K562 (cell line): Measurements from ENCODE around the gene TSC22D3. TPM values are rescaled to one million over a fixed set of nuclear protein-coding genes. Genes with fewer than 3 reads are reported as not detected.
A peak's percentile ranks its signal among the peaks of the same experiment; 100 is the strongest.

Experiments used
- ATF1 ChIP-seq, 2 experiments: fragments of 450-650 bp in 1 of 2; IDR thresholded peaks; 2 replicates each; pipeline ENCODE4 v1.6.1; 2016; ENCODE audit warnings: missing compliant biosample characterization in 1 of 2, missing genetic modification characterization in 1 of 2
- CREB1 ChIP-seq, 2 experiments: sonication (generic) in 1 of 2; formaldehyde crosslinking in 1 of 2; IDR thresholded peaks; 2 replicates each; pipeline versions ENCODE4 v1.6.1 to v1.8.0; 2012 to 2022; ENCODE audit warnings: inconsistent platforms in 1 of 2, mild to moderate bottlenecking in 1 of 2, missing genetic modification reagents in 1 of 2, moderate library complexity in 1 of 2
- EGR1 ChIP-seq: fragments of 450-650 bp; conservative IDR thresholded peaks from 2 replicates; pipeline ENCODE4 v1.6.1; 2017; ENCODE audit warnings: mild to moderate bottlenecking
- PHB2 ChIP-seq: fragments of 450-650 bp; IDR thresholded peaks from 2 replicates; pipeline ENCODE4 v1.6.1; 2017; ENCODE audit warnings: low read depth
- RBM39 ChIP-seq: fragments of 200-400 bp; formaldehyde crosslinking; optimal IDR thresholded peaks from 2 replicates; pipeline ENCODE3; 2018; ENCODE audit warnings: low read depth, low read length
- THRAP3 ChIP-seq: fragments of 450-650 bp; IDR thresholded peaks from 2 replicates; pipeline ENCODE4 v1.6.1; 2016; ENCODE audit warnings: mild to moderate bottlenecking, inconsistent platforms, borderline replicate concordance
- ZNF551 ChIP-seq: fragments of 250-450 bp; sonication (Bioruptor Pico); IDR thresholded peaks from 2 replicates; pipeline ENCODE4 v1.5.0; 2021; ENCODE audit warnings: mild to moderate bottlenecking, moderate library complexity
- polyA plus RNA-seq, 8 experiments: library from polyadenylated mRNA; depleted of rRNA in 4 of 8; stranded (reverse) in 5 of 8; unstranded in 3 of 8; fragments of >200 nt; fragmentation: Nextera tagmentation in 2 of 8; fragmentation: Illumina TruSeq in 1 of 8; extraction: Ambion mirVana in 2 of 8; extraction: Trizol in 1 of 8; gene quantifications; 2 replicates each; pipeline versions ENCODE4 v1.2.1 to v1.2.3, GENCODE V29; 2011 to 2014; ENCODE audit warnings: inconsistent platforms in 1 of 8, missing spikeins in 1 of 8
- total RNA-seq, 7 experiments: library from RNA; depleted of rRNA in 6 of 7; stranded (reverse); fragments of >200 nt in 6 of 7; fragmentation: Illumina TruSeq in 2 of 7; extraction: Trizol in 2 of 7; gene quantifications; 2 replicates each; pipeline versions ENCODE4 v1.2.1 to v1.2.3, GENCODE V29; 2011 to 2021; ENCODE audit warnings: low replicate concordance in 1 of 7
- TF ChIP-seq, protein P1 (sequence below), 3 experiments: IDR thresholded peaks in 2 of 3; conservative IDR thresholded peaks in 1 of 3; 2 replicates each; pipeline ENCODE4 v1.5.1; 2011 to 2012; ENCODE audit warnings: low read length in 3 of 3, mild to moderate bottlenecking in 3 of 3, control low read depth in 2 of 3, improper control_type of control experiment in 1 of 3, inconsistent platforms in 1 of 3, low read depth in 1 of 3, mixed read lengths in 1 of 3, moderate library complexity in 1 of 3; ENCODE audit not compliant: insufficient read depth in 2 of 3
- TF ChIP-seq, protein P2 (sequence below): sonication (generic); IDR thresholded peaks from 2 replicates; pipeline ENCODE4 v1.6.1; 2016
- TF ChIP-seq, protein P3 (sequence below): fragments of 450-650 bp; IDR thresholded peaks from 2 replicates; pipeline ENCODE4 v1.6.1; 2018; ENCODE audit not compliant: partially characterized antibody
- TF ChIP-seq, protein P4 (sequence below): fragments of 200-800 bp; sonication (Bioruptor generic); IDR thresholded peaks from 2 replicates; pipeline ENCODE4 v1.6.1; 2017; ENCODE audit warnings: missing genetic modification characterization, missing compliant biosample characterization

The TSC22D3 gene
- total and polyA plus RNA-seq, 9 of the 15 experiments (the other 6 are each of a cell fraction or from before 2014, with no cell fraction given), result 0.48 to 3.0 (median 0.87) TPM

DNA sequence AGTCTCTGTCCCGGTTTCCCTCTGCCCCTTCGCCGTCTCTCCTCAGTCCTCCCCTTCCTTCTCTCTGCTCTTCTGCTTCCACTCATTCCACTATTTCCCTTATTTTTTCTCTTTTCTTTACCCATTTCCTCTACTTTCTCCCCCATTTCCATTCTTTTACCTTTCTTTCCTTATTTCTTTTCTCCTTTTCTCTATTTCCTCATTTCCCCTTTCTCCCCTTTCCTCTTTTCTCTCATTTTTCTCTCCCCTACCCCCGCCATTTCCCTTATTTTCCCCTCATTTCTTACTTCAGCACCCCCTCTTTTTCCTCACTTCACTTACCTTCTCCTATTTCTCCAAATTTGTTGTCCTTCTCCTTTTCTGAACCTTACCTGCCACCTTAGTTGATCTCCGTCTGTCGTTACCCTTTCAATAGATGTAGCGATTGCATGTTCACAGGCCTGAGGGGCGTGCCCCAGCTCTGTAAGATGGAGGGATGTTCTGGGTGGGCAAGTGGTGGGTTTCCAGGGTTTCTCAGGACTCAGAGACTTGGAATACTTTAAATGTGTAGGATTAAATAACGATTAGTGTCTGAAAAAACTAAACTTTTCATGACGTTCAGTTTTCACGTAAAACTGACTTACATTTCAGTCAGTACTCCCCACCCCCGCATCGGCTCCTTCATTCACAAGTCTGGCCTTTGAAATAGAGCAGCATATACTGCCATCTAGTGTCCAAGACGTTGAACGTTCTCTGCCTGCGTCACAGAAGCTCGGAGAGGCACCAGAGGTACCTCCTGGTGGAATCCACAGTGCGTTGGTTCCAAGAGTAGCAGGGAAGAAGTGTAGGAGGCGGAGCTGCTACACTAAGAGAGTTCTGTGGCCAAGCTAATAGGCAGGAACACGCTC lies 1.3 kb upstream of the TSC22D3 start (continued):
- TF ChIP-seq, protein P1, sequence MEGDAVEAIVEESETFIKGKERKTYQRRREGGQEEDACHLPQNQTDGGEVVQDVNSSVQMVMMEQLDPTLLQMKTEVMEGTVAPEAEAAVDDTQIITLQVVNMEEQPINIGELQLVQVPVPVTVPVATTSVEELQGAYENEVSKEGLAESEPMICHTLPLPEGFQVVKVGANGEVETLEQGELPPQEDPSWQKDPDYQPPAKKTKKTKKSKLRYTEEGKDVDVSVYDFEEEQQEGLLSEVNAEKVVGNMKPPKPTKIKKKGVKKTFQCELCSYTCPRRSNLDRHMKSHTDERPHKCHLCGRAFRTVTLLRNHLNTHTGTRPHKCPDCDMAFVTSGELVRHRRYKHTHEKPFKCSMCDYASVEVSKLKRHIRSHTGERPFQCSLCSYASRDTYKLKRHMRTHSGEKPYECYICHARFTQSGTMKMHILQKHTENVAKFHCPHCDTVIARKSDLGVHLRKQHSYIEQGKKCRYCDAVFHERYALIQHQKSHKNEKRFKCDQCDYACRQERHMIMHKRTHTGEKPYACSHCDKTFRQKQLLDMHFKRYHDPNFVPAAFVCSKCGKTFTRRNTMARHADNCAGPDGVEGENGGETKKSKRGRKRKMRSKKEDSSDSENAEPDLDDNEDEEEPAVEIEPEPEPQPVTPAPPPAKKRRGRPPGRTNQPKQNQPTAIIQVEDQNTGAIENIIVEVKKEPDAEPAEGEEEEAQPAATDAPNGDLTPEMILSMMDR (IDR thresholded peaks at IDR 0.05 in 2 of 3, conservative IDR thresholded peaks at IDR 0.05 in 1 of 3; ENCODE audit: insufficient read depth in 2 of 3, low read depth in 1 of 3, low read length in 3 of 3), result peak; percentile 77 to 86 (median 84)
- no peak for TF ChIP-seq ATF1 (CRISPR knock-in tag; IDR thresholded peaks at IDR 0.05)
- TF ChIP-seq ATF1 (tag; IDR thresholded peaks at IDR 0.05), result peak; percentile 71
- TF ChIP-seq RBM39, result peak; percentile 14
- TF ChIP-seq THRAP3, result 0 out of 2 replicates have a peak, but pooled peaks have one; percentile 47
- peak; percentile 43; the same call in 1 of the 2 replicates for TF ChIP-seq PHB2
- TF ChIP-seq, protein P2, sequence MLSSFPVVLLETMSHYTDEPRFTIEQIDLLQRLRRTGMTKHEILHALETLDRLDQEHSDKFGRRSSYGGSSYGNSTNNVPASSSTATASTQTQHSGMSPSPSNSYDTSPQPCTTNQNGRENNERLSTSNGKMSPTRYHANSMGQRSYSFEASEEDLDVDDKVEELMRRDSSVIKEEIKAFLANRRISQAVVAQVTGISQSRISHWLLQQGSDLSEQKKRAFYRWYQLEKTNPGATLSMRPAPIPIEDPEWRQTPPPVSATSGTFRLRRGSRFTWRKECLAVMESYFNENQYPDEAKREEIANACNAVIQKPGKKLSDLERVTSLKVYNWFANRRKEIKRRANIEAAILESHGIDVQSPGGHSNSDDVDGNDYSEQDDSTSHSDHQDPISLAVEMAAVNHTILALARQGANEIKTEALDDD, result 0 out of 2 replicates have a peak, but pooled peaks have one; percentile 34
- TF ChIP-seq CREB1 (IDR thresholded peaks at IDR 0.05), result peak; percentile 54; the same call in 1 of the 2 replicates
- peak; percentile 48 for TF ChIP-seq CREB1 (CRISPR knock-in tag; IDR thresholded peaks at IDR 0.05)
- no peak for TF ChIP-seq ZNF551 (CRISPR knock-in tag)
- TF ChIP-seq, protein P3, sequence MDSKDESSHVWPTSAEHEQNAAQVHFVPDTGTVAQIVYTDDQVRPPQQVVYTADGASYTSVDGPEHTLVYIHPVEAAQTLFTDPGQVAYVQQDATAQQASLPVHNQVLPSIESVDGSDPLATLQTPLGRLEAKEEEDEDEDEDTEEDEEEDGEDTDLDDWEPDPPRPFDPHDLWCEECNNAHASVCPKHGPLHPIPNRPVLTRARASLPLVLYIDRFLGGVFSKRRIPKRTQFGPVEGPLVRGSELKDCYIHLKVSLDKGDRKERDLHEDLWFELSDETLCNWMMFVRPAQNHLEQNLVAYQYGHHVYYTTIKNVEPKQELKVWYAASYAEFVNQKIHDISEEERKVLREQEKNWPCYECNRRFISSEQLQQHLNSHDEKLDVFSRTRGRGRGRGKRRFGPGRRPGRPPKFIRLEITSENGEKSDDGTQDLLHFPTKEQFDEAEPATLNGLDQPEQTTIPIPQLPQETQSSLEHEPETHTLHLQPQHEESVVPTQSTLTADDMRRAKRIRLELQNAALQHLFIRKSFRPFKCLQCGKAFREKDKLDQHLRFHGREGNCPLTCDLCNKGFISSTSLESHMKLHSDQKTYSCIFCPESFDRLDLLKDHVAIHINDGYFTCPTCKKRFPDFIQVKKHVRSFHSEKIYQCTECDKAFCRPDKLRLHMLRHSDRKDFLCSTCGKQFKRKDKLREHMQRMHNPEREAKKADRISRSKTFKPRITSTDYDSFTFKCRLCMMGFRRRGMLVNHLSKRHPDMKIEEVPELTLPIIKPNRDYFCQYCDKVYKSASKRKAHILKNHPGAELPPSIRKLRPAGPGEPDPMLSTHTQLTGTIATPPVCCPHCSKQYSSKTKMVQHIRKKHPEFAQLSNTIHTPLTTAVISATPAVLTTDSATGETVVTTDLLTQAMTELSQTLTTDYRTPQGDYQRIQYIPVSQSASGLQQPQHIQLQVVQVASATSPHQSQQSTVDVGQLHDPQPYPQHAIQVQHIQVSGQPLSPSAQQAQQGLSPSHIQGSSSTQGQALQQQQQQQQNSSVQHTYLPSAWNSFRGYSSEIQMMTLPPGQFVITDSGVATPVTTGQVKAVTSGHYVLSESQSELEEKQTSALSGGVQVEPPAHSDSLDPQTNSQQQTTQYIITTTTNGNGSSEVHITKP, result peak; percentile 63
- TF ChIP-seq, protein P4, sequence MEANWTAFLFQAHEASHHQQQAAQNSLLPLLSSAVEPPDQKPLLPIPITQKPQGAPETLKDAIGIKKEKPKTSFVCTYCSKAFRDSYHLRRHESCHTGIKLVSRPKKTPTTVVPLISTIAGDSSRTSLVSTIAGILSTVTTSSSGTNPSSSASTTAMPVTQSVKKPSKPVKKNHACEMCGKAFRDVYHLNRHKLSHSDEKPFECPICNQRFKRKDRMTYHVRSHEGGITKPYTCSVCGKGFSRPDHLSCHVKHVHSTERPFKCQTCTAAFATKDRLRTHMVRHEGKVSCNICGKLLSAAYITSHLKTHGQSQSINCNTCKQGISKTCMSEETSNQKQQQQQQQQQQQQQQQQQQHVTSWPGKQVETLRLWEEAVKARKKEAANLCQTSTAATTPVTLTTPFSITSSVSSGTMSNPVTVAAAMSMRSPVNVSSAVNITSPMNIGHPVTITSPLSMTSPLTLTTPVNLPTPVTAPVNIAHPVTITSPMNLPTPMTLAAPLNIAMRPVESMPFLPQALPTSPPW, result peak; percentile 35; the same call in 1 of the 2 replicates
- peak; percentile 95 for TF ChIP-seq EGR1
